GM21786 (cell line): ENCODE results near the gene ALOXE3.
"Not testable (repeated sequence)": the region's sequence is repeated elsewhere in the genome, so short reads cannot be mapped to it uniquely, and the experiment has no call there.

Experiments used
- ATAC-seq: cut with Tn5 transposase; IDR thresholded peaks from one replicate; pipeline ENCODE4 v1.9.1; 2021; ENCODE audit not compliant: unreplicated experiment

ALOXE3 gene

DNA sequence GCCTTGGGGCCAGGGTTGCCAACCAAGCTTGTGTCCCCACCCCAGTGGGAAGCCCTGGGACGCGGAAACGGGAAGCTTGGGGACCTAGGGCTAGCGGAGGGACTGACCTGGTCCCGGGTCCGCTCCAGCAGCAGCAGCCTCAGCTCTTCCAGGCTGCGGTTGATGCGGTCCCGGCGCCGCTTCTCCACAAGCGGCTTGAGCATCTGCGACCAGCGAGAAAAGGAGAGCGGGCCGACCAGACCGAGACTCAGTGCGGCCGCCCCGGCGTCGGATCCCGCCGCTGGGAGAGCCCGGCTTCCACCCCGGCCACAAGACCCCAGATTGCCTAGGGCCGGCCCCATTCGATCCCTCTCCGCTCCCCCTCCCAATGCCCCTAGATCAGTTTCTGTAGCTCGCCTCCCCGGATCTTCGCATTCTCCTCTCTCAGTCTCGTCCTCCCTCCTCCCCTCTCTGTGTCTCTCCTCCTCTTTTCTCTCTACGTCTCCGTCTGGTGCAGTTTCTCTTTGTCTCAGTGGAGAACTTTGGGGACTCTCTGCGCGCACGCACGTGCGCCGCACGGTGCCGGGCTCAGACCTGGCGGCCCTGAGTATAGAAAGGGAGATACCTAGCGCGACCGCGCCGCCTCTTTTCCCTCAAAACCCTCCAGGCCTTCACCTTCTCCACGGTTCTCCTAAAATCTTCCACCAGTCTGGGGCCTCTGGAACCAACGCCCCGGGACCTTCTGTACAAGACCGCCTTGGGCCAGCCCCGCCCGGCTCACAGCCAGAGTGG lies 4.8 kb upstream of the ALOXE3 start:
- ATAC-seq, result no peak

DNA sequence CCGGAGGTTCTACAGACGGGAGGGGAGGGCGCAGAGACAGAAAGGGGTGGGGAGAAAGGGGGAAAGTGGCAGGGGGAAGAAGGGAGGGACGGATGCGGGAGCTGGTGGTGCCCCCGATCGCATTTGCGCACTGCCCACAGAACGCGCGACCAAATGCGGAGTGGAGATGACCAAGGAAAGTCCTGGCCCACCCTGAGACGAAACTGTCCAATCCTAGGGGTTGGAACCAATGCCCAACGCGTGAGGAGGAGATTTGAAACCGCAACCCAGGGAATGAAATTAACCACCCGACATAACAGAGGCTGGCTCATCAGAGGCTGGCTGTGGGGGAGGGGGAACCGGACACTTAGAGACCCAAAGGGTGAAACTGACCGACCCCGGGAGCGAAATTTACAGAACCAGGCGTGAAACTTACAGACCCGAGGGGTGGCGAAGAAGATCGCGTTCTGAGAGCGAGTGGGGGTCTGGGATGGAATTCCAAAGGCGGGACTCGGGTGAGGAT lies 4.2 kb upstream of the ALOXE3 start:
- no peak for ATAC-seq

DNA sequence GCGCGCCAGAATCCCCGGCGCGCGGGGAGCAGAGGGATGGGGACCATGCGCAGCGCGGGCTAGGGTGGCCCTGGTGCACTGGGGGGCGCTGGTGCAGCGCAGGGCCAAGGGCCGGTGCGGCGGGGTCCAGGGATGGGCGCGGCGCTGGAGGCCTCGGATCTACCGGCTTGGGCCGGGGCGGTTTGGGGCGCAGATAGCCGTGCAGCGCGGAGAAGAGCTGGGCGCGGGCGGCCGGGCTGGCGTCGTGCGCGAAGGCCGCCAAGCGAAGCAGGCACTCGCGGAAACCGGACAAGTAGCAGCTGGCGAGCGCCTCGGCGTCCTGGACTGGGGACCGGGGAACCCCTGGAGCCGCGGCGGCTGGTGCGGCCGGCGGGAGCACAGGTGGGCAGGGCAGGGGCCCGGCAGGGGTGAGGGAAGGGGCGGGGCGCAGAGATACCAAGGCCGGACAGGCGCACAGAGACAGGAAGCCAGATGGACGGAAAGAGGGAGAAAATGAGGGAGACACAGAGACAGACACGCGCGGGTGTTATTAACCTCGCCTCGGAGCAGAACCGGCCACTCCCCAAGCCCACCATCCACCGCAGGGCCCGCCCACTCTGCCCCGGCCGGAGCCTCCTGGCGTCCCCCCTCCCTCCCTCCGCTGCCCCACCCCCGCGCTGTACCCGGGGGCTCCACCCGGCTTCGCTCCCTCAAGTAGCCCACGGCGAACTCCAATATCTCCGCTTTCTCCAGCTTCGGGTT lies 3.5 kb upstream of the ALOXE3 start:
- peak; percentile 28 for ATAC-seq

DNA sequence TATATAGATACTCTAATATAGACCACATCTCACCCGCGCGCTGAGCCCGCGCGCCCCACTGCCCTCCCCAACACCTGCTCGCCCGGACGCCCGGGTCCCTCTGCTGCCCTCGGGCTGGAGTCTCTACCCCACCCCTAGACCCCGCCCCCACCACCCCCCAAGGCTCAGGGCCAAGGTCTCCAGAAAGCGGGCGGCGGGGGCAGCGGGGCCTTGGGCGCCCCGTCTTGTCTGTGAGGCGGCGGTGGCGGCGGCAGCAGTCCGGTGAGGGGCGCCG lies 3.0 kb upstream of the ALOXE3 start:
- ATAC-seq, result no peak

DNA sequence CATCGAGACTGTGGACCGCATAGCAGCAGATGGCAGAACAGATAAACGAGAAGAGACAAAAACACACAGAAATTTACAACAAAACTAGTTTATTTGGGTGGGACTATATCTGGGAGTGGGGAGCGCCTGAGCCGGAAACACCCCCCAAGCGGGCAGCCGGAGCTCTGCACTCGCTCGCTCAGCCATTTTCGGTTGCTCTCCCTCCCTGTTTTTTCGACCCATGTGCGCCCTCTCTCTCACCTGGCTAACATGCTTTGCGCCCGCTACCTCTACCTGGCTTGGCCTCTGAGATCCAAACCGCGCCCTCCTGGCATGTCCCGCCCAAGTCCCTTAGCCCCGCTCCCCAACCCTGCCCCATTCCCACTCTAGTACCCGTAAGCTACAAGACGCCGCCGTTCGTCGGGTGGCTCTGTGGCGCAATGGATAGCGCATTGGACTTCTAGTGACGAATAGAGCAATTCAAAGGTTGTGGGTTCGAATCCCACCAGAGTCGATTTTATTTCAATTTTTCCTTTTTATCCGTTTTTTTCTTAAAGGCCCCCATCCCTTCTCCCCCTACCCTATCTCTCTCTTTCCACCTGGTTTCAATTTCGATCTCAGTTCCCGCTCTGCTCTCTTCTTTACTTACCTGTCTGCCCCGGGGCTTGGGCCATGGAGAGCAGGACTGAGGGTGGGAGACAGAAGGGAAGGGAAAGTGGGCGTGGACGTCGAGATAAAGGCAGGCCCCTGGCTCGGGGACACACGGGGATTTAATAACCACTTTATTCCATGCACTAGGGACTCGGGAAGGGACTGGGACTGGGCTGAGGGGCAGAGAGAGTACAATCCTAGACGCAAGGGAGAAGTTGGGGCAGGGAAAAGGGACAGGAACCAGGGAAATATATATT lies 2.4 kb upstream of the ALOXE3 start:
- ATAC-seq, result no peak

DNA sequence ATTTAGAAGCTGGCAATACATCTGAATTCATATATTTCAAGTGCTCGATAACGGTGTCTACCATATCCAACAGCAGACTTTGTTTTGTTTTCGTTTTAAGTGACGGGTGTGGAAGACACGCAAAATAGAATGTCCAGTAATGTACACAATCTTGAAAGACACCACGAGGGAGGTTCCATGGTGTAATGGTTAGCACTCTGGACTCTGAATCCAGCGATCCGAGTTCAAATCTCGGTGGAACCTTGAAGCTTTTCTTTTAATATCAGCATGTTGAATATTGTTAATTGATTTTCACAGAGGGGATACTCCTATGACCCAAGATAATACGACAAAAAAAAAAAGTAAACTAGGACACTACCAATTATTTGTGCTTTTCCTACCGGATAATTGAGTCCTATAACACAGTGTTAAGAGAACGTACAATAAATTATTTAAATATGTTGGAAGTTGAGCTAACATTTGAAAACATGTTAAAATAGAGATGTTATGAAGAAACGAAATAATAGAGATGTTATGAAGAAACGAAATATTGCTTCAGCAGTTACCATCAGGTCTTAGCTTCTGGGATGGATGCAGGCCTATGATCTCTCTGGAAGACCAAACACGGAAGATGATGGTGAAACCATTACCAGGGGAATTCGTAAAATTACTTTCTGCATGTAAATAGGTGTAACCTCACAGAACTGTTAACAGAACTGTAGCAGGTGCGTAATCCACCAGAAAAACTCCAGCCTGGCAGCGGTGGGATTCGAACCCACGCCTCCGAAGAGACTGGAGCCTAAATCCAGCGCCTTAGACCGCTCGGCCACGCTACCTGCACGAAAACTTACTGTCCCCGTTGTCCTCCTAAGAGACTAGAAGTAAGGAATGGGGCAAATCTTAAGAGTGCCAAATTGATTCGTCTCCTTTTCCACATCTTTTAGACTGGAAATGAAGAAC lies 1.5 kb upstream of the ALOXE3 start:
- ATAC-seq, result no peak

DNA sequence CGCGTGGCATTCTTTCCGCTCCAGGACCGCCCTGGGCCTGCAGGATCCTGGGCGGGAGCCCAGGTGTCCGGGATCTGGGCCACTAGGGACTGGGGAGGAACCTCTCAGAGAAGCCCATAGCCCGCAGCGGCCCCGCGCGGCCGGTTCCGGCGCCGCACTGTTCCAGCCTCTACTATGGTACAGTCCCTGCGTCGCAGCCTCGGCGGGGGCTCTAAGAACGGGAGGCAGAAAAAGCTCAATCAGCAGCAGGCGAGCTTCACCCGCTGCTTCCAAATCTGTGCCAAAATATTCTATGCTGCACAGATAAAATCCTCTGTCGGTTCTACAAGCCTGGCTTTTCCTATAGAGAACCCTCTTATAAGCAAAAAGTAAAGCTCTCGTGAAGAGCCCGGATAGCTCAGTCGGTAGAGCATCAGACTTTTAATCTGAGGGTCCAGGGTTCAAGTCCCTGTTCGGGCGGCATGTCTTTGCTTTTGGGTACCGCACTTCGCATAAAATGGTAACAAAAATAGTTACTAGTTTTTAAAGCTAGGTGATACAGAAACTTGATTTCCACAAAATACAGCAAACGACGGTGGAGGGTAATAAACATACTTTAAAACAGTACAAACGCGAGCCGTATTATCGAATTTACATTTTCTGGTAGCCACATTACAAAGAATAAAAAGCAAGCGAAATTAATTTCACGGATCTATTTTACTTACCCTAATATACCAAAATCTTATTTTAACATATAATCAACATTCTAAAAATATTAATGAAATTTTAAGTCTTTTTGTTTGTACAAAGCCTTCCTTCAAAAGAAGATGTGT lies 661 bp upstream of the ALOXE3 start:
- ATAC-seq, result no peak

DNA sequence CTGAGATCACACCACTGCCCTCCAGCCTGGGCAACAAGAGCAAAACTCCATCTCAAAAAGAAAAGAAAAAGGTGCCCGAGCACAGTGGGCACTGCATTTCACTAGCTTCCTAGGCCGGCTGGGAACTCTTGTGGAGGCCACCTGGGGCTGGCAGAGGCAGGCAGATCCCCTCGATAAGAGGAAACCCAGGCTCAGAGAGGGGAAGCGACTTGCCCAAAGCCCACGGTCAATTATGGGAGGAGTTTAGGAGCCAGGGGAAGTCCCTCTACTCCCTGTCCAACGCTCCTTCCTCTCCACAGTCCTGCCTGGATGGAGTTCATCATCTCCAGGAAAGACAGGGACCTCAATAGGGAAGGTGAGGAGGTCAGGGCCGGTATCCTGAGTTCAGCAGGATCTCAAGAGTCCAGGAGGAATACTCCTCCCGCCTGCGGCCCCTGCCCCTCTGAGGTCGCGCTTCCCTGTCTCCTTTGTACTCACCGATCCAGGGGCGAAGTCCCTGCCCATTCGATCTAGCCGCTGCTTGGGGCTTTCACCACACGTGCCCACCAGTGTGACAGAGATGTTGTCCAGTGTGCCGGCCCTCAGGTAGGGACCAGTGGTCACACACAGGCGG lies 841 bp downstream of the ALOXE3 start:
- ATAC-seq, result no peak

DNA sequence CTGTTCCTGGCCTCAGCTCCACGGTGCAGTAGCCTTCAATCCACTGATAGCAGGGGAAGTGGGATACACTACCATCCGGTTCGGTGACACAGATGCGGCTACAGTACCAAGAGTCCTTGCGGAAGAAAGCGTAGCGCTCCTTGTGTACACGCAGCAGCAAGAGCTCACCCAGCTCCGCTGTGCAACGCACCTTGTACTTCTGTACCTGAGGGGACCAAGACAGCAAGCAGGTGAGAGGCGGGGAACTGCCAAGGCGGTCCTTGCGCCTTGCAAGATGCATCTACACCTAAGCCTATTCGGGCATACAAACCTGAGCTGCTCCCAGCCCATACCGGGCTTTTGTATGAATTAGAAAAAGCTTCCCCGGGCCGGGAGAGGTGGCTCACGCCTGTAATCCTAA lies 1.5 kb downstream of the ALOXE3 start:
- no peak for ATAC-seq

DNA sequence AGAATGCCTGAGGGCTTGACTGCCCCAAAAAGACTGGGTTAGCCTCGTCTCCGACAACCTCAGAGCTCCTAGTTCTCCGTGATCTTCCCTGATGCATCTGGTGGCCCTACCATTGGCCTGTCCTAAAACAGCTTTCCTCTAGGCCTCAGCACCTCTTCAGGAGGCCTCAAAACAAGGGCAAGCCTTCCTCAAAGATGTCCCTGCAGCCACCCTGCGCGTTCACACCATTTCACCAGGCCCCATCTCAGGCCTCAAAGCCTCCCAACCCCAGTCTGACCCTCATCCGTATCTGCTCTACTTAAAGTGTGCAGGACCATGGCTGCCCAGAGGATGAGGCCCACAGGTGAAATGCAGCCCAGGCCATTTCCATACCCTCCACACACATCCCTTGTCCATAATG lies 7.4 kb downstream of the ALOXE3 start:
- no peak for ATAC-seq

DNA sequence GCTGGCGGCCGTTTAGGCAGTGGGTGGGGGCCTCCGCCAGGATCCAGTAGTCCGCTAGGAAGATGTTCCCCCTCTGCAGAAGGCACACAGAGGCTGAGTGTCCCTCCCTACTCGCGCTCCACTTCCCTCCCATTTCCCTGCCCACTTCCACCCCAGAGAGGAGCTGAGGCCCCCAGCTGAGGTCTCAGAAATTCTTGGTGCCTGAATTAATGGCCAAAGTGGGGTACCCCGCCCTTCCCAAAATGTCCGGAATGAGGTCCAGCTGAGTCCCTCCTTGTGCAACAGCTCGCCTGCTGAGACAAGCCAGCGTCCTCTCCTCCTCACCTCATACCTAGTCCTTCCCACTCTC lies 7.9 kb downstream of the ALOXE3 start:
- ATAC-seq, result no peak

DNA sequence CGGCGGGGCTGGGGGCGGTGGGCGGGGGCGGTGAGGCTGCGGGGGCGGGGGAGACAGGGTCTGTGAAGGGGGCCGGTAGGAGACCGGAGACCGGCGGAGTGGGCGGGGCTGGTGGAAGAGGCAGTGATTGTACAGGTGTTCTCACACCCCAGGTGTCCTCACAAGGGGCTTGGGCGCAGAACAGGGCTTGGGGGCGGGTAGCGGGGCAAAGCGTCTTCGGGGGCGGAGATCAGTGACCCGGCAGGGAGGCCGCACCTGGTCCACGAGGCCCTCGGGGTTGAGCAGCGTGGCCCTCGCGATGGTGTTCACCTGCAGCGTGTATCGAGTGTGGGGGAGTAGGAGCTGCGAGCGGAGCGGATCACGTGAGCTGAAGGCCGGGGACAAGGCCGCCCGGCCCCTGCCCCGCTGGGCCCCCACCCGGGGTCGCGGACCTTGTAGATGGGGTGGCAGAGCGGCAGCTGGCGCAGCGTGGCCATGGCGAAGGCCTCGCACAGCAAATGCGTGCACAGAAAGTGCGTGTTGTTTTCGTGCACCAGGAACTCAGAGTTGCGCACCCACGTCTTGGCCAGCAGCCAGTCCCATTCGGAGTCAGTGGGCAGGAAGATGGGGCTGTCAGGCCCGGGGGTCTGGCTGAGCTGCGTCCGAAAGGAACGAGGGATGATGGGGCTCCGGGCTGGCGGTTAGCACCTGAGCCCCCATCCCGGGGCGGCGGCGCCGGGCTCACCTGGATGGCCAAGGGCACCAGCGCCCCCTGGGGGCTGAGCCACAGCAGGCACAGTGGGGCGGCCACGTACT lies 8.5 kb downstream of the ALOXE3 start:
- no peak for ATAC-seq

DNA sequence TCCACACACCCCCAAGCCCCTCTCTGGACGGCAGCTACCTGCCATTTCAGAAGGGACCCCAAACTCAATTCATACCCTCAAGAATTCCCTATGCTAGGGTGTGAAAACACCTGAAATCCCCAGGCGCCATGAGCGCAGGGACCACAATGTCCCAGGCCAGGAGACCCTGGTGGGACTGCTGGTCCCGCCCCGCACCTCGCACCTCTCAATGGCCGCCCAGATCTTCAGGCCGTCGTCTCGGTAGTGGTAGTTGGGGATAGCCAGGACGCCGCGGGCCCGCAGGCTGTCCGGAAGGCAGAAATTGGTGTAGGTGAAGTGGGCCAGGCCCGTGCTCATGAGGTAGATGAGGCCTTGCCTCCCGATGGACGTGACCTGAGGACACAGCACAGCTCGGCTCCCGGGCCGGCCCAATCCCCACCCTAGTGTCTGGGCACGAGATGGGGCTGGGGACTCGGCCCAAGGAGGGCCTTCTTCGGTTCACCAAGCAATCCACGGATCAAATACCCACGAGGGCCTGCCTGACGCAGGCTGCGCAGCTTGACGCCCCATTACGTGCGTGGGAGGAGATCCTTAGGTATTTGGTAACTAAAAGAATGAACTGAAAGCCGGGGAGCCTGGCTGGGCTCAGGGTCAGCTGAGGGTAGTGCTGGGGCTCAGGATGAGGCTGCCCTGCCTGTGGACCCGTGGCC lies 9.2 kb downstream of the ALOXE3 start:
- ATAC-seq, result no peak

DNA sequence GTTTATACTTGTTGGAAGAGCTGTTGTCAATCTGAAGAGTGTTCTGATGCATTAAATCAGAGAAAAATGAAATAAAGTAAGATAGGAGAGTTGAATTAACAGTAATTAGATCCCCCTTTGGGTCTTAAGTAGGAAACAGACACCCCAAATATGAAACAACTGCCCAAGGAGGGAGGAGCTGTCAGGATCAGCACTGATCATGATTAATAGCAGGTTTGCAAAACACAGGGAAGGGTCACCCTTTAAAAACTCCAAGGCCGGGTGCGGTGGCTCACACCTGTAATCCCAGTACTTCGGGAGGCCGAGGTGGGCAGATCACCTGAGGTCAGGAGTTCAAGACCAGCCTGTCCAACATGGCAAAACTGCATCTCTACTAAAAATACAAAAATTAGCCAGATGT lies 11.3 kb downstream of the ALOXE3 start:
- ATAC-seq, result not testable (repeated sequence)

DNA sequence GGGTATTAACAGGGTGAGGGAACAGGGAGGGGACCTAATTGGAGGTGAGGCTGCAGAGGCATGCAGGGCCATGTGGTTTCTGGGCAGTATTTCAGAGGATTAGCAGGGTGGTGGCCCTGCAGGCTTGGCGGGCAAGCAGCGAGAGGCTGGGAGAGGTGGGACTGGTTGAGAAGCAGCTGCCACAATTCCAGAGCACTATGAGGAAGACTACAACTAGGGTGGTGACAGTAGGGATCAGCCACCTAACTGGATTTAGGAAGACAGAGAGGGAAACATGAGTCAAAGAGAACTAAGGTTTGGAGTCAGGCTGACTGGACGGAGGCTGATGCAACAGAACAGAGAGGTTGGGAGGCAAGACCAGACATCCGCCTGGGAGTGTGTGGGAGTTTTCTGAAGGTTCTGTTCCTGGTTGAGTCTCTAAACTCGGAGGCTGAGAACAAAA lies 12.3 kb downstream of the ALOXE3 start:
- no peak for ATAC-seq

DNA sequence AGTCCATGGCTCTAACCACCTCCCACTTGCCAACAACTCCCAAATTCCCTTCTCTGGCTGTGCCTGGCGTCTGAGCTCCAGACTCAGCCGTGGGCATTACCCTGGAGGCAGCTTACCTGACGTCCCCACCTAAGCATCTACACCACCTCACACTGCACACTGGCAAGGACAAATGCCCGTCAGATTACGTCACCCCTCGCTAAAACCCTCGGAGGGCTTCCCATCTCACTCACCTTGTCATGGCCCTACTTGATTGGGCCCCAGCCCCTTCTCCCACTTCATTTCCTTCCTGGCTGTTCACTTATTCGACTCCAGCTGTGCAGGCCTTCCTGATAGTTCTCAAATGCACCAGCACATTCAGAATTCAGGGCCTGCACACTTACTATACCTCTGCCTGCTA lies 13.4 kb downstream of the ALOXE3 start:
- no peak for ATAC-seq

DNA sequence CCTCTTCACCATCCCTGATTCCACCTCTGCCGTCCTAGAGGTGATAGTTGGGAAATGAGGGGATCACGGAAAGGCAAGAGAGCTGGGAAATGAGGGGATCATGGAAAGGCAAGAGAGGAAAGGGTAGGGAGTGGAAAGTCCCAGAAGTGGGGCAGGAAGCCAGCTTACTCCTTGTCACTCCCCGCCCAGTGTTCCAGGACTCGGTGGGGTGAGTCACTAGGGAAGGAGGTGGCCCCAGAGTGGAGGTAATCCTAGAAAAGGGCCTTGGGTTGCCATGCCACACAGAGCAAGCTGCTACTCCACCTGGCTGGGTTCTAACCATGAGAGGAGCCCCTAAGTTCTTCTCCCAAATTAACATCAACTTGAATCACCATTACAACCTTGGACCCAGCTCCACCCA lies 14.8 kb downstream of the ALOXE3 start:
- ATAC-seq, result no peak

DNA sequence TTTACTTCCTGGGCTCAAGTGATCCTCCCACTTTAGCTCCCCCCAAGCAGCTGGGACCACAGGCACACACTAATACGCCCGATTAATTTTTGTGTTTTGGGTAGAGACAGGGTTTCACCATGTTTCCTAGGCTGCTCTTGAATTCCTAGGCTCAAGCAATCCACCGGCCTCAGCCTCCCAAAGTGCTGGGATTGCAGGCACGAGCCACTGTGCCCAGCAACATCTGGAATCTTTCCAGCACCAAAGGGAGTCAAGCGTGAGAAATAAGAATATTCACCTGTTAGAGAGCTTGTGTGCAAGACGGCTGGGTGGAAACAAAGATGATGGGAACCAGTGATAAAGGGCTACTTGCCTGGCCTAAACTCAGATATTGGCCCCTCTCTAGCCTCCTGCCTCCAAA lies 16.6 kb downstream of the ALOXE3 start:
- no peak for ATAC-seq
